K562 (cell line): ENCODE data around the gene FGF10. TPM values are rescaled to one million over a fixed set of nuclear protein-coding genes. Genes with fewer than 3 reads are reported as not detected.

Experiments used
- ATAC-seq: fragments of 200-7000 bp; cut with Tn5 transposase; 3 replicates; pipeline ENCODE4 v1.9.1; 2020; ENCODE audit warnings: moderate library complexity
- BruUV-seq: library from RNA; stranded (reverse); fragments of 400-500 nt; replicated peaks from 2 replicates; lab custom pipeline; 2021; lab: Mats Ljungman, UMichigan
- CTCF ChIA-PET: fragments of 300-600 bp; formaldehyde crosslinking; extraction: SDS; loops from one replicate; lab custom pipeline; 2021; ENCODE audit warnings: low intra/inter-chr PET ratio; lab: Yijun Ruan, JAX
- POLR2A ChIA-PET: fragments of 300-600, 350-650 bp; sonication (Branson Sonifier 250); formaldehyde crosslinking; extraction: SDS; loops from one replicate; lab custom pipeline; 2021; ENCODE audit warnings: antibody characterized with exemption, inconsistent platforms; lab: Yijun Ruan, JAX
- DNase-seq, 4 experiments: peaks; one replicate each; pipeline versions ENCODE4 v3.0.0 to v3.0.0-alpha.2; 2011 to 2018; ENCODE audit warnings: low spot score in 3 of 4, mixed read lengths in 3 of 4; ENCODE audit errors: extremely low read depth in 1 of 4
- FAIRE-seq: peaks from 2 replicates; lab custom pipeline; 2011; peaks lifted over from hg19 to GRCh38; lab: Jason Lieb, UNC
- H2AFZ ChIP-seq: 2 replicates; pipeline ENCODE4 v1.6.0; 2011; ENCODE audit warnings: low read depth, low read length, control low read depth, inconsistent platforms
- H3K27ac ChIP-seq: fragments of 200-600 bp; 3 replicates; pipeline ENCODE4 v1.8.0; 2011; ENCODE audit warnings: low read depth, mild to moderate bottlenecking, control low read depth, inconsistent platforms, low read length, moderate library complexity, mixed read lengths; ENCODE audit errors: extremely low read depth
- H3K27me3 ChIP-seq, 2 experiments: fragments of 300-600 bp in 1 of 2; 2 replicates in 1 of 2; 3 replicates in 1 of 2; pipeline versions ENCODE4 v1.6.0 to v1.8.0; 2011; ENCODE audit warnings: inconsistent platforms in 2 of 2, low read length in 2 of 2, mild to moderate bottlenecking in 1 of 2, mixed read lengths in 1 of 2, moderate library complexity in 1 of 2; ENCODE audit not compliant: control insufficient read depth in 2 of 2, insufficient read depth in 2 of 2
- H3K36me3 ChIP-seq: fragments of 300-600 bp; 3 replicates; pipeline ENCODE4 v1.8.0; 2011; ENCODE audit warnings: mild to moderate bottlenecking, low read length, inconsistent platforms; ENCODE audit not compliant: control insufficient read depth, insufficient read depth
- H3K4me1 ChIP-seq, 2 experiments: fragments of 200-600 bp in 1 of 2; replicated peaks in 1 of 2; 2 replicates in 1 of 2; 3 replicates in 1 of 2; pipeline versions ENCODE4 v1.5.1 to v1.8.0; 2011; ENCODE audit warnings: inconsistent platforms in 2 of 2, low read length in 2 of 2, mild to moderate bottlenecking in 1 of 2, mixed read lengths in 1 of 2, moderate library complexity in 1 of 2; ENCODE audit not compliant: control insufficient read depth in 2 of 2, insufficient read depth in 2 of 2
- H3K4me2 ChIP-seq: 2 replicates; pipeline ENCODE4 v1.6.1; 2011; ENCODE audit warnings: low read length, control low read depth, inconsistent platforms, mixed read lengths; ENCODE audit not compliant: insufficient read depth
- H3K4me3 ChIP-seq: fragments of 200-600 bp; sonication (generic), shearing (Covaris generic); 2 replicates; pipeline ENCODE4 v1.5.1; 2016; ENCODE audit warnings: control low read depth, inconsistent platforms
- H3K79me2 ChIP-seq: fragments of 200-600 bp; 3 replicates; pipeline ENCODE4 v1.8.0; 2011; ENCODE audit warnings: low read length, inconsistent platforms; ENCODE audit not compliant: control insufficient read depth, insufficient read depth
- H3K9ac ChIP-seq, 2 experiments: 2 replicates each; pipeline versions ENCODE4 v1.6.0 to v1.6.1; 2011; ENCODE audit warnings: low read depth in 2 of 2, low read length in 2 of 2, control low read depth in 1 of 2, inconsistent platforms in 1 of 2, mild to moderate bottlenecking in 1 of 2, mixed read lengths in 1 of 2; ENCODE audit not compliant: insufficient read depth in 1 of 2
- H3K9me1 ChIP-seq: one replicate; pipeline ENCODE4 v1.6.0; 2011; ENCODE audit warnings: inconsistent platforms, mild to moderate bottlenecking, low read length, moderate library complexity; ENCODE audit not compliant: control insufficient read depth, insufficient read depth
- H3K9me3 ChIP-seq: replicated peaks from 2 replicates; pipeline ENCODE4 v1.5.1; 2011; ENCODE audit warnings: low read depth, low read length, inconsistent platforms; ENCODE audit not compliant: control insufficient read depth, insufficient read depth
- H4K20me1 ChIP-seq: replicated peaks from 2 replicates; pipeline ENCODE4 v1.6.1; 2011; ENCODE audit warnings: low read length, inconsistent platforms, mixed read lengths; ENCODE audit not compliant: control insufficient read depth, insufficient read depth
- ARID3B ChIP-seq: fragments of 250-450 bp; sonication (Bioruptor Pico); IDR thresholded peaks from 2 replicates; pipeline ENCODE4 v1.4.0; 2020; ENCODE audit warnings: borderline replicate concordance
- CC2D1A ChIP-seq: fragments of 450-650 bp; IDR thresholded peaks from 2 replicates; pipeline ENCODE4 v1.6.1; 2017; ENCODE audit warnings: mild to moderate bottlenecking
- ETV6 ChIP-seq, 3 experiments: fragments of 150-350 bp in 1 of 3; sonication (generic) in 1 of 3; formaldehyde crosslinking in 1 of 3; IDR thresholded peaks; 2 replicates each; pipeline versions ENCODE4 v1.6.1 to v1.8.0; 2014 to 2022; ENCODE audit warnings: borderline replicate concordance in 2 of 3, low read depth in 2 of 3, antibody characterized with exemption in 1 of 3, low read length in 1 of 3, mild to moderate bottlenecking in 1 of 3, missing genetic modification reagents in 1 of 3
- HDAC8 ChIP-seq: fragments of 450-650 bp; IDR thresholded peaks from 2 replicates; pipeline ENCODE4 v1.6.1; 2016; ENCODE audit warnings: mild to moderate bottlenecking, missing genetic modification characterization, moderate library complexity, missing compliant biosample characterization
- HOMEZ ChIP-seq: fragments of 250-450 bp; sonication (Bioruptor Pico); IDR thresholded peaks from 2 replicates; pipeline ENCODE4 v1.4.0; 2020; ENCODE audit warnings: mild to moderate bottlenecking, moderate library complexity
- MEF2A ChIP-seq: IDR thresholded peaks from 2 replicates; pipeline ENCODE4 v1.6.1; 2011; ENCODE audit warnings: low read depth, mild to moderate bottlenecking, low read length, moderate library complexity; ENCODE audit not compliant: control insufficient read depth
- MITF ChIP-seq: IDR thresholded peaks from 2 replicates; pipeline ENCODE4 v1.6.1; 2014; ENCODE audit warnings: antibody characterized with exemption
- ZNF263 ChIP-seq: sonication (generic); formaldehyde crosslinking; IDR thresholded peaks from 2 replicates; pipeline ENCODE4 v1.8.0; 2022; ENCODE audit warnings: mild to moderate bottlenecking, missing genetic modification reagents, borderline replicate concordance
- ZNF316 ChIP-seq: fragments of 450-650 bp; IDR thresholded peaks from 2 replicates; pipeline ENCODE4 v1.6.1; 2016
- WGBS: fragments of 100-300 bp; shearing (Covaris generic); methylation state at CpG from one replicate; pipeline ENCODE4 v1.1.6; 2016; ENCODE audit warnings: low coverage, mixed read lengths; ENCODE audit not compliant: insufficient coverage; ENCODE audit errors: missing lambda C conversion rate; 5-methylcytosine and 5-hydroxymethylcytosine counted together
- in situ Hi-C: fragments of 300-500 bp; cut with MboI; formaldehyde crosslinking; loops from 4 replicates; pipeline ENCODE4 v1.15.0; 2018; ENCODE audit warnings: inconsistent platforms, mixed read lengths
- intact Hi-C: fragments of 100-400 bp; cut with micrococcal nuclease; formaldehyde crosslinking; loops from 2 replicates; pipeline ENCODE4 v1.14.2; 2022
- polyA plus RNA-seq, 8 experiments: library from polyadenylated mRNA; depleted of rRNA in 4 of 8; stranded (reverse) in 5 of 8; unstranded in 3 of 8; fragments of >200 nt; fragmentation: Nextera tagmentation in 2 of 8; fragmentation: Illumina TruSeq in 1 of 8; extraction: Ambion mirVana in 2 of 8; extraction: Trizol in 1 of 8; gene quantifications; 2 replicates each; pipeline versions ENCODE4 v1.2.1 to v1.2.3, GENCODE V29; 2011 to 2014; ENCODE audit warnings: inconsistent platforms in 1 of 8, missing spikeins in 1 of 8
- total RNA-seq, 7 experiments: library from RNA; depleted of rRNA in 6 of 7; stranded (reverse); fragments of >200 nt in 6 of 7; fragmentation: Illumina TruSeq in 2 of 7; extraction: Trizol in 2 of 7; gene quantifications; 2 replicates each; pipeline versions ENCODE4 v1.2.1 to v1.2.3, GENCODE V29; 2011 to 2021; ENCODE audit warnings: low replicate concordance in 1 of 7

Gene FGF10
- total and polyA plus RNA-seq, 9 of the 15 experiments (the other 6 are each of a cell fraction or from before 2014, with no cell fraction given) = not detected

GRCh38 chr5:44389823-44390143 is 563 bp upstream of the FGF10 start (continued):
- TF ChIP-seq HDAC8 (tag) = no peak
- TF ChIP-seq ZNF263 = no peak
- no peak for TF ChIP-seq MEF2A
- TF ChIP-seq, all 486 proteins: peak for 0

GRCh38 chr5:44388321-44389089 is 715 bp downstream of the FGF10 start:
- DNase-seq = no peak
- CTCF ChIA-PET = no interaction called here
- H3K9me1 ChIP-seq = no peaks in the 10 kb centered on the region
- no peak for ATAC-seq
- no peaks in the 10 kb centered on the region for H3K9me3 ChIP-seq
- POLR2A ChIA-PET = no interaction called here
- in situ Hi-C loops = no loop called here
- WGBS = 0% methylated on average over 27 of the region's 27 CpGs
- H3K4me2 ChIP-seq = no peak overlapping the region
- no peaks in the 10 kb centered on the region for H3K27me3 ChIP-seq
- no peak overlapping the region for H2AFZ ChIP-seq
- no peaks in the 10 kb centered on the region for H3K36me3 ChIP-seq
- no peaks in the 10 kb centered on the region for H3K79me2 ChIP-seq
- H3K27ac ChIP-seq = no peak overlapping the region
- no TSS peak for BruUV-seq
- no peak overlapping the region for H3K4me3 ChIP-seq
- intact Hi-C loops = no loop called here
- no peaks in the 10 kb centered on the region for H3K4me1 ChIP-seq
- H3K9ac ChIP-seq = no peak overlapping the region
- no peaks in the 10 kb centered on the region for H4K20me1 ChIP-seq
- FAIRE-seq = no peak
- TF ChIP-seq HOMEZ (CRISPR knock-in tag) = no peak
- TF ChIP-seq ZNF316 = no peak
- TF ChIP-seq MITF = no peak
- TF ChIP-seq ARID3B (CRISPR knock-in tag) = no peak
- TF ChIP-seq ETV6 (IDR thresholded peaks at IDR 0.05; ENCODE audit: borderline replicate concordance in 1 of 2, low read depth in 2 of 2, low read length in 1 of 2) = no peak
- no peak for TF ChIP-seq ETV6 (CRISPR knock-in tag; IDR thresholded peaks at IDR 0.05; ENCODE audit: borderline replicate concordance)
- no peak for TF ChIP-seq CC2D1A
